ENCODE data around the gene SLC6A12.
"Not testable (repeated sequence)": the region's sequence is repeated elsewhere in the genome, so short reads cannot be mapped to it uniquely, and the experiment has no call there.

GRCh38 chr12:187986-188909 is 25.7 kb downstream of the SLC6A12 start:
- not testable (repeated sequence) for TF ChIP-seq POLR2A (IDR thresholded peaks at IDR 0.05); CTCF (IDR thresholded peaks at IDR 0.05); POLR2AphosphoS5 (IDR thresholded peaks at IDR 0.05; ENCODE audit: insufficient read depth in 1 of 2, low read depth in 1 of 2)

Measured in vagina (tissue), 2 donors.